ENCODE data around the gene ARHGEF5. TPM values are rescaled to one million over a fixed set of nuclear protein-coding genes. Genes with fewer than 3 reads are reported as not detected.

ARHGEF5 gene
- total and polyA plus RNA-seq, 10 of the 15 experiments (the other 5 are each of a cell fraction or from before 2014, with no cell fraction given), result 1.6 to 17.2 (median 7.8) TPM

DNA sequence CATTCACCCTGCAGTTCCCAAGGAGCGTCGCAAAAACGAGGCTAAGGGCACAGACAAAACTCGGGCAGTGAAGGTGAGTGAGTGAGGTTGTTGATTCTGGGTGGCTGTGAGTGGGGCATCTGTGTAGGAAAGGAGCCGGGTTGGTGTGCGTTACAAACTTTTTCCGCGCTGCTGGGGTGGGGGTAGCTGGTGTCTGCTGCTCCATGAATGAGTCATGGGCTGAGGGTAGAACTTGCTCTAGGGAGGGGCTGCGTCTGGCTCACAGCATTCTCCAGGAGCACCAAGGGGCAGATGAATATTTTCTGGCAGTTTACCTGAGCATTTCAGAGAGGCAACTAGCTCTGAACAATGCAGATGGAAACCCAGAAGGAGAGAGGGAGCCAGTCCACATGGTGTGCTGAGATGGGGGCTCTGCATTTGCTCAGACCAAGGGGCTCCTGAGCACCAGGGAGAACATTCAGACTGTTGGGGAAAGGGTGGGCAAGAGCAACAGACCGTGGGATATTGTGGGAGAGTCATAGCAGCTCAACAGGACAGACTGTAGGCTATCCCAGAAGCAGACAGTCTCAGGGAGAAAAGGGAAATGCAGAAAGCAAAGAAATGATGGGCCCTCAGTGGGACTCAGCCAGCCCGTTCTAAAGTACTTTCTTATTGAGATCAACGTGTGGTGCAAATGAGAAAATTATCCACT is 29.5 kb downstream of the ARHGEF5 start (continued):
- TF ChIP-seq, protein P1, sequence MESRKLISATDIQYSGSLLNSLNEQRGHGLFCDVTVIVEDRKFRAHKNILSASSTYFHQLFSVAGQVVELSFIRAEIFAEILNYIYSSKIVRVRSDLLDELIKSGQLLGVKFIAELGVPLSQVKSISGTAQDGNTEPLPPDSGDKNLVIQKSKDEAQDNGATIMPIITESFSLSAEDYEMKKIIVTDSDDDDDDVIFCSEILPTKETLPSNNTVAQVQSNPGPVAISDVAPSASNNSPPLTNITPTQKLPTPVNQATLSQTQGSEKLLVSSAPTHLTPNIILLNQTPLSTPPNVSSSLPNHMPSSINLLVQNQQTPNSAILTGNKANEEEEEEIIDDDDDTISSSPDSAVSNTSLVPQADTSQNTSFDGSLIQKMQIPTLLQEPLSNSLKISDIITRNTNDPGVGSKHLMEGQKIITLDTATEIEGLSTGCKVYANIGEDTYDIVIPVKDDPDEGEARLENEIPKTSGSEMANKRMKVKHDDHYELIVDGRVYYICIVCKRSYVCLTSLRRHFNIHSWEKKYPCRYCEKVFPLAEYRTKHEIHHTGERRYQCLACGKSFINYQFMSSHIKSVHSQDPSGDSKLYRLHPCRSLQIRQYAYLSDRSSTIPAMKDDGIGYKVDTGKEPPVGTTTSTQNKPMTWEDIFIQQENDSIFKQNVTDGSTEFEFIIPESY (IDR thresholded peaks at IDR 0.05), result no peak
- TF ChIP-seq POU2F2 (IDR thresholded peaks at IDR 0.05; ENCODE audit: borderline replicate concordance, low read depth, low read length) (no peak), ZNF687 (IDR thresholded peaks at IDR 0.05) (no peak), EED (IDR thresholded peaks at IDR 0.05; ENCODE audit: low read depth) (peak; percentile 46; the same call in 1 of the 2 replicates), RB1 (IDR thresholded peaks at IDR 0.05; ENCODE audit: borderline replicate concordance) (no peak), BACH1 (IDR thresholded peaks at IDR 0.05; ENCODE audit: borderline replicate concordance) (no peak), IKZF1 (conservative IDR thresholded peaks at IDR 0.05) (no peak), STAT3 (IDR thresholded peaks at IDR 0.05; ENCODE audit: low read depth, low read length) (no peak), BCL3 (IDR thresholded peaks at IDR 0.05; ENCODE audit: borderline replicate concordance, insufficient read depth, low read depth, low read length, poor library complexity, severe bottlenecking) (no peak), SUPT20H (IDR thresholded peaks at IDR 0.05; ENCODE audit: borderline replicate concordance, control insufficient read depth, low read depth, low read length) (no peak), MEF2A (IDR thresholded peaks at IDR 0.05; ENCODE audit: insufficient read depth, low read depth, low read length) (no peak), SREBF1 (IDR thresholded peaks at IDR 0.05; ENCODE audit: low read length) (no peak), SMAD5 (IDR thresholded peaks at IDR 0.05; ENCODE audit: low read depth) (no peak), RUNX3 (IDR thresholded peaks at IDR 0.05; ENCODE audit: low read length) (peak; percentile 5; the same call in 1 of the 2 replicates), ZZZ3 (IDR thresholded peaks at IDR 0.05; ENCODE audit: control insufficient read depth, insufficient read length, low read depth) (no peak)
- TF ChIP-seq, protein P2, sequence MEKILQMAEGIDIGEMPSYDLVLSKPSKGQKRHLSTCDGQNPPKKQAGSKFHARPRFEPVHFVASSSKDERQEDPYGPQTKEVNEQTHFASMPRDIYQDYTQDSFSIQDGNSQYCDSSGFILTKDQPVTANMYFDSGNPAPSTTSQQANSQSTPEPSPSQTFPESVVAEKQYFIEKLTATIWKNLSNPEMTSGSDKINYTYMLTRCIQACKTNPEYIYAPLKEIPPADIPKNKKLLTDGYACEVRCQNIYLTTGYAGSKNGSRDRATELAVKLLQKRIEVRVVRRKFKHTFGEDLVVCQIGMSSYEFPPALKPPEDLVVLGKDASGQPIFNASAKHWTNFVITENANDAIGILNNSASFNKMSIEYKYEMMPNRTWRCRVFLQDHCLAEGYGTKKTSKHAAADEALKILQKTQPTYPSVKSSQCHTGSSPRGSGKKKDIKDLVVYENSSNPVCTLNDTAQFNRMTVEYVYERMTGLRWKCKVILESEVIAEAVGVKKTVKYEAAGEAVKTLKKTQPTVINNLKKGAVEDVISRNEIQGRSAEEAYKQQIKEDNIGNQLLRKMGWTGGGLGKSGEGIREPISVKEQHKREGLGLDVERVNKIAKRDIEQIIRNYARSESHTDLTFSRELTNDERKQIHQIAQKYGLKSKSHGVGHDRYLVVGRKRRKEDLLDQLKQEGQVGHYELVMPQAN (conservative IDR thresholded peaks at IDR 0.05), result no peak
- TF ChIP-seq, protein P3, sequence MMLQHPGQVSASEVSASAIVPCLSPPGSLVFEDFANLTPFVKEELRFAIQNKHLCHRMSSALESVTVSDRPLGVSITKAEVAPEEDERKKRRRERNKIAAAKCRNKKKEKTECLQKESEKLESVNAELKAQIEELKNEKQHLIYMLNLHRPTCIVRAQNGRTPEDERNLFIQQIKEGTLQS (IDR thresholded peaks at IDR 0.05; ENCODE audit: borderline replicate concordance, extremely low read depth, low read depth, low read length), result no peak
- TF ChIP-seq, protein P4, sequence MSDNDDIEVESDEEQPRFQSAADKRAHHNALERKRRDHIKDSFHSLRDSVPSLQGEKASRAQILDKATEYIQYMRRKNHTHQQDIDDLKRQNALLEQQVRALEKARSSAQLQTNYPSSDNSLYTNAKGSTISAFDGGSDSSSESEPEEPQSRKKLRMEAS (IDR thresholded peaks at IDR 0.05; ENCODE audit: low read depth, low read length), result no peak

Measured in GM12878 (cell line).